Left lung (tissue), 10 donors: ENCODE data around the gene NECTIN3. TPM values are rescaled to one million over a fixed set of nuclear protein-coding genes. Genes with fewer than 3 reads are reported as not detected.
A peak's percentile ranks its signal among the peaks of the same experiment; 100 is the strongest.

ENCODE experiments used
- ATAC-seq: fragments of 200-7000 bp; cut with Tn5 transposase; one replicate; pipeline ENCODE4 v1.9.1; 2020; ENCODE audit warnings: moderate library complexity
- DNase-seq, 4 donors: peaks; one replicate each; pipeline ENCODE4 v3.0.0-alpha.2; 2013 to 2020
- H3K27ac ChIP-seq, 2 donors: fragments of 200-600 bp; sonication (generic) in 1 of 2; one replicate each; pipeline versions ENCODE4 v1.5.0 to v1.8.0; 2020 to 2021
- H3K27me3 ChIP-seq, 2 donors: fragments of 200-600 bp; sonication (generic) in 1 of 2; one replicate each; pipeline versions ENCODE4 v1.5.0 to v1.8.0; 2020 to 2021
- H3K36me3 ChIP-seq, 2 donors: fragments of 200-600 bp; sonication (generic) in 1 of 2; one replicate each; pipeline versions ENCODE4 v1.5.0 to v1.8.0; 2020 to 2021
- H3K4me1 ChIP-seq, 2 donors: fragments of 200-600 bp; one replicate each; pipeline ENCODE4 v1.8.0; 2021
- H3K4me3 ChIP-seq, 2 donors: fragments of 200-600 bp; sonication (generic) in 1 of 2; one replicate each; pipeline versions ENCODE4 v1.5.0 to v1.8.0; 2020 to 2021; ENCODE audit warnings: mild to moderate bottlenecking in 1 of 2
- H3K9me3 ChIP-seq, 2 donors: fragments of 200-600 bp; sonication (generic) in 1 of 2; one replicate each; pipeline versions ENCODE4 v1.5.0 to v1.8.0; 2020 to 2021
- CTCF ChIP-seq, 2 donors: fragments of 200-600 bp; sonication (generic) in 1 of 2; IDR thresholded peaks; one replicate each; pipeline versions ENCODE4 v1.5.0 to v1.8.0; 2021; ENCODE audit warnings: antibody characterized with exemption in 2 of 2
- intact Hi-C, 2 donors: fragments of 100-400 bp; cut with DNase I; formaldehyde crosslinking; loops; one replicate each; pipeline versions ENCODE4 v1.11.2 to v1.14.2; 2022
- polyA plus RNA-seq, 6 donors: library from polyadenylated mRNA; unstranded; fragments of 120-200 nt; gene quantifications; one replicate each; pipeline ENCODE4 v1.2.1, GENCODE V29; 2013; ENCODE audit not compliant: insufficient read length in 6 of 6
- total RNA-seq, 2 donors: library from RNA; stranded (reverse); fragmentation: NEBNext Ultra II Directional; extraction: Animal tissue kit (Norgen Biotek cat#: 25700); gene quantifications; one replicate each; pipeline ENCODE4 v1.2.1, GENCODE V29; 2021
- donor health status: DM: no; HTN: yes; CAD: no.
- donor health status: DM: no; HTN: no; CAD: no.

NECTIN3 gene
- total and polyA plus RNA-seq, 8 donors: 24.9 to 149 (median 78.9) TPM

GRCh38 chr3:111070772-111071256 lies 802 bp upstream of the NECTIN3 start:
- H3K9me3 ChIP-seq: no peaks in the 10 kb centered on the region
- no peak for DNase-seq

GRCh38 chr3:111072031-111072921 lies 660 bp downstream of the NECTIN3 start:
- H3K36me3 ChIP-seq: no peaks in the 10 kb centered on the region
- peak overlapping the region; percentile 70 to 84 for H3K4me3 ChIP-seq
- H3K27me3 ChIP-seq: peaks cover 0 to 62% of the 10 kb centered on the region in 2 donors
- H3K4me1 ChIP-seq: peaks cover 5 to 18% of the 10 kb centered on the region in 2 donors
- peak overlapping the region; percentile 84 to 90 for H3K27ac ChIP-seq
- intact Hi-C loops: no loop called here
- peak; percentile 11 for ATAC-seq
- peak in 1 of 4 donors; percentile 80 for DNase-seq
- H3K9me3 ChIP-seq: no peaks in the 10 kb centered on the region
- TF ChIP-seq CTCF (IDR thresholded peaks at IDR 0.05): no peak

More at GRCh38 chr3:111070772-111071256, 802 bp upstream of the NECTIN3 start:
- TF ChIP-seq CTCF (IDR thresholded peaks at IDR 0.05): no peak
- Histone ChIP-seq H3K27ac (peak overlapping the region; percentile 84 to 90), H3K4me3 (peak overlapping the region; percentile 70 to 84), H3K27me3 (peaks cover 0 to 62% of the 10 kb centered on the region in 2 donors), H3K4me1 (peaks cover 5 to 18% of the 10 kb centered on the region in 2 donors), H3K36me3 (no peaks in the 10 kb centered on the region)
- intact Hi-C loops: no loop called here
- peak; percentile 0 for ATAC-seq

- H3K4me3 ChIP-seq: peak overlapping the region; percentile 70 to 84
- no peak for DNase-seq
- intact Hi-C loops: no loop called here
- no peak for ATAC-seq
- H3K9me3 ChIP-seq: no peaks in the 10 kb centered on the region
- H3K27me3 ChIP-seq: peaks cover 0 to 62% of the 10 kb centered on the region in 2 donors
- no peaks in the 10 kb centered on the region for H3K36me3 ChIP-seq
- no peak overlapping the region for H3K27ac ChIP-seq
- no peak for TF ChIP-seq CTCF (IDR thresholded peaks at IDR 0.05)
- H3K4me1 ChIP-seq: peaks cover 5 to 18% of the 10 kb centered on the region in 2 donors
Measured at GRCh38 chr3:111073218-111073617, 1.6 kb downstream of the NECTIN3 start.

GRCh38 chr3:111076732-111077131 lies 5.1 kb downstream of the NECTIN3 start:
- no peaks in the 10 kb centered on the region for H3K9me3 ChIP-seq
- ATAC-seq (no peak), DNase-seq (no peak)
- peaks cover 0 to 34% of the 10 kb centered on the region in 2 donors for H3K27me3 ChIP-seq
- TF ChIP-seq CTCF (IDR thresholded peaks at IDR 0.05): no peak
- intact Hi-C loops: no loop called here
- no peak overlapping the region for H3K27ac ChIP-seq
- H3K36me3 ChIP-seq: no peaks in the 10 kb centered on the region
- H3K4me1 ChIP-seq: peaks cover 5 to 22% of the 10 kb centered on the region in 2 donors
- no peak overlapping the region for H3K4me3 ChIP-seq

GRCh38 chr3:111077369-111077768 lies 5.8 kb downstream of the NECTIN3 start:
- Histone ChIP-seq H3K27me3 (peaks cover 0 to 27% of the 10 kb centered on the region in 2 donors), H3K4me1 (peaks cover 5 to 22% of the 10 kb centered on the region in 2 donors), H3K9me3 (no peaks in the 10 kb centered on the region), H3K36me3 (no peaks in the 10 kb centered on the region), H3K4me3 (no peak overlapping the region), H3K27ac (no peak overlapping the region)
- ATAC-seq (no peak), DNase-seq (no peak)
- intact Hi-C loops: no loop called here
- no peak for TF ChIP-seq CTCF (IDR thresholded peaks at IDR 0.05)
